CD14-positive monocyte (primary cell): ENCODE data around the gene LCN9. TPM values are rescaled to one million over a fixed set of nuclear protein-coding genes. Genes with fewer than 3 reads are reported as not detected.
A peak's percentile ranks its signal among the peaks of the same experiment; 100 is the strongest.

Experiments
- DNase-seq, 3 donors: peaks; one replicate each; pipeline ENCODE4 v3.0.0-alpha.2; 2011 to 2022
- H2AFZ ChIP-seq: 2 replicates; pipeline ENCODE4 v1.6.0; 2012; ENCODE audit warnings: mild to moderate bottlenecking, low read depth, low read length, inconsistent platforms; ENCODE audit not compliant: insufficient read depth, poor library complexity, severe bottlenecking
- H3K27ac ChIP-seq, 2 donors: 1 replicate in 1 of 2; 2 replicates in 1 of 2; pipeline ENCODE4 v1.5.1; 2012 to 2013; ENCODE audit warnings: low read length in 2 of 2, control low read depth in 1 of 2, inconsistent platforms in 1 of 2, low read depth in 1 of 2, mild to moderate bottlenecking in 1 of 2
- H3K27me3 ChIP-seq, 2 donors: one replicate each; pipeline versions ENCODE4 v1.6.0 to v1.6.1; 2011 to 2013; ENCODE audit warnings: low read length in 2 of 2; ENCODE audit not compliant: control insufficient read depth in 2 of 2, insufficient read depth in 2 of 2
- H3K36me3 ChIP-seq, 2 donors: replicated peaks in 1 of 2; 1 replicate in 1 of 2; 2 replicates in 1 of 2; pipeline versions ENCODE4 v1.5.1 to v1.6.1; 2012 to 2013; ENCODE audit warnings: low read length in 2 of 2, control low read depth in 1 of 2, inconsistent platforms in 1 of 2, mild to moderate bottlenecking in 1 of 2; ENCODE audit not compliant: insufficient read depth in 2 of 2, control insufficient read depth in 1 of 2
- H3K4me1 ChIP-seq, 2 donors: 1 replicate in 1 of 2; 2 replicates in 1 of 2; pipeline versions ENCODE4 v1.5.1 to v1.6.1; 2012 to 2013; ENCODE audit warnings: low read length in 2 of 2, control low read depth in 1 of 2, inconsistent platforms in 1 of 2, mild to moderate bottlenecking in 1 of 2, moderate library complexity in 1 of 2; ENCODE audit not compliant: insufficient read depth in 2 of 2, control insufficient read depth in 1 of 2
- H3K4me2 ChIP-seq: replicated peaks from 2 replicates; pipeline ENCODE3; 2012; ENCODE audit warnings: low read length, moderate library complexity, mild to moderate bottlenecking; ENCODE audit not compliant: poor library complexity, severe bottlenecking; ENCODE audit errors: extremely low read depth
- H3K4me3 ChIP-seq, 3 experiments: fragments of 200-600 bp in 1 of 3; sonication (generic) in 1 of 3; replicated peaks in 1 of 3; 1 replicate in 2 of 3; 2 replicates in 1 of 3; pipeline ENCODE4 v1.5.1; 2011 to 2013; ENCODE audit warnings: low read length in 3 of 3, mild to moderate bottlenecking in 3 of 3, control low read depth in 2 of 3, low read depth in 2 of 3, inconsistent platforms in 1 of 3, moderate library complexity in 1 of 3
- H3K79me2 ChIP-seq: 2 replicates; pipeline ENCODE4 v1.6.0; 2012; ENCODE audit warnings: mild to moderate bottlenecking, control low read depth, inconsistent platforms, low read length, moderate library complexity; ENCODE audit not compliant: insufficient read depth
- H3K9ac ChIP-seq: 2 replicates; pipeline ENCODE4 v1.6.0; 2017; ENCODE audit warnings: low read length, mild to moderate bottlenecking; ENCODE audit not compliant: insufficient read depth, poor library complexity, severe bottlenecking
- H3K9me3 ChIP-seq, 2 donors: replicated peaks in 1 of 2; 1 replicate in 1 of 2; 2 replicates in 1 of 2; pipeline versions ENCODE4 v1.5.1 to v1.6.1; 2012 to 2013; ENCODE audit warnings: low read length in 2 of 2, control low read depth in 1 of 2; ENCODE audit not compliant: control insufficient read depth in 1 of 2, insufficient read depth in 1 of 2
- H4K20me1 ChIP-seq: 2 replicates; pipeline ENCODE4 v1.6.0; 2012; ENCODE audit warnings: mild to moderate bottlenecking, low read length, control low read depth, moderate library complexity; ENCODE audit not compliant: insufficient read depth
- H3K27ac Mint-ChIP-seq, 7 donors: one replicate each; pipeline ENCODE4 v1.8.0; 2020; ENCODE audit warnings: mild to moderate bottlenecking in 7 of 7, mixed read lengths in 7 of 7, moderate library complexity in 6 of 7, inconsistent platforms in 2 of 7
- H3K27me3 Mint-ChIP-seq, 3 donors: one replicate each; pipeline ENCODE4 v1.8.0; 2021 to 2022; ENCODE audit warnings: low read depth in 3 of 3, mild to moderate bottlenecking in 3 of 3, mixed read lengths in 3 of 3, moderate library complexity in 3 of 3, inconsistent platforms in 1 of 3
- H3K36me3 Mint-ChIP-seq, 2 donors: one replicate each; pipeline ENCODE4 v1.8.0; 2020; ENCODE audit warnings: mixed read lengths in 2 of 2, inconsistent platforms in 1 of 2, mild to moderate bottlenecking in 1 of 2
- H3K4me1 Mint-ChIP-seq: one replicate; pipeline ENCODE4 v1.8.0; 2020; ENCODE audit warnings: mild to moderate bottlenecking, mixed read lengths
- H3K4me3 Mint-ChIP-seq, 2 donors: one replicate each; pipeline ENCODE4 v1.8.0; 2020; ENCODE audit warnings: mild to moderate bottlenecking in 2 of 2, mixed read lengths in 2 of 2, moderate library complexity in 1 of 2
- H3K9me3 Mint-ChIP-seq, 7 donors: one replicate each; pipeline ENCODE4 v1.8.0; 2020 to 2022; ENCODE audit warnings: mixed read lengths in 7 of 7, mild to moderate bottlenecking in 6 of 7, moderate library complexity in 6 of 7, inconsistent platforms in 2 of 7
- WGBS: methylation state at CpG from one replicate; pipeline ENCODE4 v1.1.5; 2013; ENCODE audit warnings: missing lambda C conversion rate; ENCODE audit not compliant: insufficient coverage; 5-methylcytosine and 5-hydroxymethylcytosine counted together
- intact Hi-C, 2 donors: fragments of 100-400 bp; cut with micrococcal nuclease; formaldehyde crosslinking; loops; one replicate each; pipeline versions ENCODE4 v1.15.0 to v1.15.1; 2023
- polyA plus RNA-seq, 3 donors: library from polyadenylated mRNA; depleted of rRNA in 1 of 3; unstranded in 2 of 3; stranded (reverse) in 1 of 3; fragments of 300-500 nt in 2 of 3; fragments of >200 nt in 1 of 3; fragmentation: Illumina TruSeq in 2 of 3; gene quantifications; 1 replicate in 2 of 3; 2 replicates in 1 of 3; pipeline ENCODE4 v1.2.3, GENCODE V29; 2012 to 2021
- TF ChIP-seq, protein P1 (sequence below): fragments of 200-600 bp; IDR thresholded peaks from one replicate; pipeline ENCODE4 v1.8.0; 2022; ENCODE audit warnings: antibody characterized with exemption, mild to moderate bottlenecking

The LCN9 gene
- polyA plus RNA-seq, 3 donors, result not detected

DNA sequence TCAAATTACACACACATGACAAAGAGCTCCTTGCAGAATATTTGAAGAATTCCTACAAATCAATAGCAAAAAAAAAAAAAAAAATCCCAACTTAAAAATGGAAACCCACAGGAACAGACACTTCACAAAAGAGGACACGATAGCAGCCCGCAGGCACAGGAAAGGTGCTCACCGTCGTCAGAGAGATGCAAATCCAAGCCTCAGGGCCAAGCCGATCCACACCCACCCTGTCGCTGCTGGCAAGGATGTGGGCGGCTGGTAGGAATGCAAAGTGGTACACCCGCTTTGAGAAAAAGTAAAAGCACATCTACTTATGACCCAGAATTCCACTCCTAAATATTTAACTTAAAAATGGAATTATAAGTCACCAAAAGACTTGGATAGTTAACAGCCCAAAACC, 10.8 kb downstream of the LCN9 start:
- no peaks in the 10 kb centered on the region for H3K79me2 ChIP-seq
- intact Hi-C loops, result no loop called here
- Mint-ChIP-seq H3K9me3 (peaks cover 0 to 4% (median 2%) of the 10 kb centered on the region in 7 donors), H3K4me3 (no peak overlapping the region), H3K27ac (peak overlapping the region in 1 of 7 donors; percentile 58), H3K36me3 (no peaks in the 10 kb centered on the region), H3K4me1 (no peaks in the 10 kb centered on the region), H3K27me3 (peaks cover 2 to 10% (median 6%) of the 10 kb centered on the region in 3 donors)
- H3K27me3 ChIP-seq, result no peaks in the 10 kb centered on the region
- TF ChIP-seq, protein P1, sequence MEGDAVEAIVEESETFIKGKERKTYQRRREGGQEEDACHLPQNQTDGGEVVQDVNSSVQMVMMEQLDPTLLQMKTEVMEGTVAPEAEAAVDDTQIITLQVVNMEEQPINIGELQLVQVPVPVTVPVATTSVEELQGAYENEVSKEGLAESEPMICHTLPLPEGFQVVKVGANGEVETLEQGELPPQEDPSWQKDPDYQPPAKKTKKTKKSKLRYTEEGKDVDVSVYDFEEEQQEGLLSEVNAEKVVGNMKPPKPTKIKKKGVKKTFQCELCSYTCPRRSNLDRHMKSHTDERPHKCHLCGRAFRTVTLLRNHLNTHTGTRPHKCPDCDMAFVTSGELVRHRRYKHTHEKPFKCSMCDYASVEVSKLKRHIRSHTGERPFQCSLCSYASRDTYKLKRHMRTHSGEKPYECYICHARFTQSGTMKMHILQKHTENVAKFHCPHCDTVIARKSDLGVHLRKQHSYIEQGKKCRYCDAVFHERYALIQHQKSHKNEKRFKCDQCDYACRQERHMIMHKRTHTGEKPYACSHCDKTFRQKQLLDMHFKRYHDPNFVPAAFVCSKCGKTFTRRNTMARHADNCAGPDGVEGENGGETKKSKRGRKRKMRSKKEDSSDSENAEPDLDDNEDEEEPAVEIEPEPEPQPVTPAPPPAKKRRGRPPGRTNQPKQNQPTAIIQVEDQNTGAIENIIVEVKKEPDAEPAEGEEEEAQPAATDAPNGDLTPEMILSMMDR, result no peak
- no peaks in the 10 kb centered on the region for H3K9me3 ChIP-seq
- 93% methylated on average over 8 of the region's 8 CpGs for WGBS
- H3K4me1 ChIP-seq, result no peaks in the 10 kb centered on the region
- no peak overlapping the region for H3K4me2 ChIP-seq
- no peaks in the 10 kb centered on the region for H4K20me1 ChIP-seq
- H3K4me3 ChIP-seq, result no peak overlapping the region
- H3K9ac ChIP-seq, result no peak overlapping the region
- H3K36me3 ChIP-seq, result no peaks in the 10 kb centered on the region
- no peak overlapping the region for H2AFZ ChIP-seq
- DNase-seq, result no peak
- H3K27ac ChIP-seq, result no peak overlapping the region

DNA sequence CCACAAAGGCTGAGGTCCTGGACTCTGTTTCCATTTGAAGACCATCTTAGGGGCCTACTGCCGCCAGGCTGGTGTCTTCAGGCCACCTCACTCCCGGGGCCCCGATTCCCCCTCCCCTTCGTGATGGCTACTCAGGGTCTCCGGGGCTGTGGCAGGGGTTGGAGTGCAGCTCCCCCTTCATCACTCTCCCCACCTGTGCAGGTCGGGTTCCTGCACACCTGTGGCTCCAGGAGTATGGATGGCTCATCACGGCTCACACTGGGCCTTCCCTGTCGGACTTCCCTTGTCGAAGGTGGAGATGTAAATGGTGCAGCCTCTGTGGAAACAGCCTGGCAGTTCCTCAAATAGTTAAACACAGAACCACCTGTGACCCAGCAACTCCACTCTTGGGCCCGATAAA, 11.9 kb downstream of the LCN9 start:
- Histone ChIP-seq H3K4me2 (no peak overlapping the region), H3K79me2 (no peaks in the 10 kb centered on the region), H3K9me3 (no peaks in the 10 kb centered on the region), H3K4me3 (no peak overlapping the region), H3K27me3 (no peaks in the 10 kb centered on the region), H3K4me1 (no peaks in the 10 kb centered on the region), H3K36me3 (no peaks in the 10 kb centered on the region), H3K27ac (no peak overlapping the region), H2AFZ (no peak overlapping the region), H3K9ac (no peak overlapping the region), H4K20me1 (no peaks in the 10 kb centered on the region)
- Mint-ChIP-seq H3K4me1 (no peaks in the 10 kb centered on the region), H3K27me3 (peaks cover 2 to 8% (median 6%) of the 10 kb centered on the region in 3 donors), H3K4me3 (no peak overlapping the region), H3K9me3 (peaks cover 0 to 2% (median 0%) of the 10 kb centered on the region in 7 donors), H3K36me3 (no peaks in the 10 kb centered on the region), H3K27ac (no peak overlapping the region)
- TF ChIP-seq, protein P1, result no peak
- 94% methylated on average over 8 of the region's 10 CpGs for WGBS
- DNase-seq, result no peak
- intact Hi-C loops, result no loop called here
